Duodenal mucosa (tissue), 2 donors: Measurements from ENCODE around the gene EPB41L4A.

ENCODE experiments used
- H3K27ac ChIP-seq: one replicate; pipeline ENCODE4 v1.7.0; 2013; ENCODE audit warnings: low read depth, low read length
- H3K27me3 ChIP-seq, 2 donors: one replicate each; pipeline ENCODE4 v1.7.0; 2013; ENCODE audit warnings: low read length in 2 of 2, control low read depth in 1 of 2; ENCODE audit not compliant: insufficient read depth in 2 of 2, control insufficient read depth in 1 of 2
- H3K36me3 ChIP-seq, 2 donors: one replicate each; pipeline ENCODE4 v1.7.0; 2013; ENCODE audit warnings: low read length in 2 of 2, control low read depth in 1 of 2; ENCODE audit not compliant: insufficient read depth in 2 of 2, control insufficient read depth in 1 of 2
- H3K4me1 ChIP-seq, 2 donors: one replicate each; pipeline ENCODE4 v1.7.0; 2013; ENCODE audit warnings: low read length in 2 of 2, control low read depth in 1 of 2; ENCODE audit not compliant: insufficient read depth in 2 of 2, control insufficient read depth in 1 of 2
- H3K4me3 ChIP-seq, 2 donors: one replicate each; pipeline ENCODE4 v1.7.0; 2013; ENCODE audit warnings: low read length in 2 of 2, low read depth in 1 of 2
- H3K9ac ChIP-seq, 2 donors: one replicate each; pipeline ENCODE4 v1.7.0; 2013; ENCODE audit warnings: low read length in 2 of 2, low read depth in 1 of 2
- H3K9me3 ChIP-seq, 2 donors: one replicate each; pipeline ENCODE4 v1.7.0; 2013; ENCODE audit warnings: low read length in 2 of 2, control low read depth in 1 of 2; ENCODE audit not compliant: control insufficient read depth in 1 of 2

The EPB41L4A gene

DNA sequence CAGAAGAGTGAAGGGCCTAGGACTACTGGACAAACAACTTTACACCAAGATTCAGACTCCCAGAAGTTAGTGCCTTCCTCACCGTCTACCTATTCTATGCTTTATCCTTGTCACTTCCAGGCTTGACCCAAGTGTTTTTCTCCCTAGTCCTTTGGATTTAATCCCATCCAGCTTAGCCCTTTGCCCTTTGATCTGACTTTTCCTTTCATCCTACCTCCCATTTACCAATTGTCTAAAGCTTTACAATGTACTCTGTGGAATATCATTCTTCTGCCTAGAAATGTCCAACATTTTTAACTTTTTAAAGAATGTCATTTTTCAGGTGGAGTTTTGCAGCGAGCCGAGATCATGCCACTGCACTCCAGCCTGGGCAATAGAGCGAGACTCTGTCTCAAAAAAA, 292.1 kb downstream of the EPB41L4A start:
- no peaks in the 10 kb centered on the region for H3K27me3 ChIP-seq
- no peak overlapping the region for H3K27ac ChIP-seq
- H3K4me3 ChIP-seq = no peak overlapping the region
- H3K4me1 ChIP-seq = no peaks in the 10 kb centered on the region
- no peaks in the 10 kb centered on the region for H3K9me3 ChIP-seq
- H3K9ac ChIP-seq = no peak overlapping the region
- H3K36me3 ChIP-seq = no peaks in the 10 kb centered on the region

- Histone ChIP-seq H3K9ac (no peak overlapping the region), H3K9me3 (no peaks in the 10 kb centered on the region), H3K27me3 (no peaks in the 10 kb centered on the region), H3K27ac (no peak overlapping the region), H3K4me1 (no peaks in the 10 kb centered on the region), H3K4me3 (no peak overlapping the region), H3K36me3 (no peaks in the 10 kb centered on the region)
Observed at GRCh38 chr5:112125903-112126302, 293.2 kb downstream of the EPB41L4A start.

- Histone ChIP-seq H3K4me1 (no peaks in the 10 kb centered on the region), H3K27me3 (no peaks in the 10 kb centered on the region), H3K4me3 (no peak overlapping the region), H3K27ac (no peak overlapping the region), H3K9me3 (no peaks in the 10 kb centered on the region), H3K9ac (no peak overlapping the region), H3K36me3 (no peaks in the 10 kb centered on the region)
Observed at GRCh38 chr5:112124788-112125187, 294.3 kb downstream of the EPB41L4A start.

DNA sequence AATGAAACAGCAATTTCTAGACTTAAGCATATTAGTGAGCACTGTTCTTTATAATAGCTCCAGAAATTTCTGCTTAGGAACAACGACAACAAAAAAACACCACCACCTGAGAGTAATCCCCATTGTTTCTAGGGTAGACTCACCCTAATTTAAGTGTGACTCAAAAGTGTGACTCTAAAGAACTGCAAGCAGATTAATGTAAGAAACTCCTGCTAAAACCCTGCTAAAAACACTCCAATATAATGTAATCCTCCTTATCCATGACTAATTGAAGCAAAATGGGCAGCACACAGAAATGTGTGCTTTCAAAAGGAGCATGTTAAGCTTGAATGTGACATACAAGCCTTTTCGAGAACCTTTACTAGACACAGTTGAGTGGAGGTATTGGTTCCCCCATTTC, 296.0 kb downstream of the EPB41L4A start:
- H3K27ac ChIP-seq = no peak overlapping the region
- no peak overlapping the region for H3K9ac ChIP-seq
- H3K4me3 ChIP-seq = no peak overlapping the region
- no peaks in the 10 kb centered on the region for H3K36me3 ChIP-seq
- H3K4me1 ChIP-seq = no peaks in the 10 kb centered on the region
- no peaks in the 10 kb centered on the region for H3K27me3 ChIP-seq
- no peaks in the 10 kb centered on the region for H3K9me3 ChIP-seq

DNA sequence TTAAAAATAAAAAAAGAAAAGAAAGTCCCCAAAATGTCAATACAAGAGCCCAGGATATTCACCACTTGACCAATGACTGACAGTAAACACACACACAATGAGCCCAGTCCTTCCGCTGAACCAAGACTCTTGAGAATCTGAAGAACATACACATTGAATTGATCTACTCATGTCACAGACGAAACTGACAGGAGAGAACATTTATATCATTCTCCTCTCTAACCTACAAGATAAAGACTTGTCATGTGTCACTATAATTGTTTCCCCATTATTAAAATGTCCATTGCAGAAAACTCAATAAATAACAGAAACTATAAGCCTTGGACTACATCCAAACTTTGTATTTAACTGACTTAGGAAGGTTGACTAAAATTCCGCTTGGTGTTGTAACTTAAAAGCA, 296.7 kb downstream of the EPB41L4A start:
- no peaks in the 10 kb centered on the region for H3K4me1 ChIP-seq
- H3K9ac ChIP-seq = no peak overlapping the region
- H3K4me3 ChIP-seq = no peak overlapping the region
- no peaks in the 10 kb centered on the region for H3K9me3 ChIP-seq
- no peaks in the 10 kb centered on the region for H3K27me3 ChIP-seq
- no peak overlapping the region for H3K27ac ChIP-seq
- H3K36me3 ChIP-seq = no peaks in the 10 kb centered on the region

GRCh38 chr5:112121258-112121657, 297.8 kb downstream of the EPB41L4A start:
- no peaks in the 10 kb centered on the region for H3K27me3 ChIP-seq
- H3K9me3 ChIP-seq = no peaks in the 10 kb centered on the region
- no peak overlapping the region for H3K9ac ChIP-seq
- H3K4me1 ChIP-seq = no peaks in the 10 kb centered on the region
- H3K4me3 ChIP-seq = no peak overlapping the region
- no peak overlapping the region for H3K27ac ChIP-seq
- H3K36me3 ChIP-seq = no peaks in the 10 kb centered on the region

GRCh38 chr5:112119969-112120368, 299.1 kb downstream of the EPB41L4A start:
- H3K36me3 ChIP-seq = no peaks in the 10 kb centered on the region
- H3K27me3 ChIP-seq = no peaks in the 10 kb centered on the region
- H3K4me3 ChIP-seq = no peak overlapping the region
- H3K9ac ChIP-seq = no peak overlapping the region
- H3K4me1 ChIP-seq = no peaks in the 10 kb centered on the region
- no peaks in the 10 kb centered on the region for H3K9me3 ChIP-seq
- H3K27ac ChIP-seq = no peak overlapping the region

DNA sequence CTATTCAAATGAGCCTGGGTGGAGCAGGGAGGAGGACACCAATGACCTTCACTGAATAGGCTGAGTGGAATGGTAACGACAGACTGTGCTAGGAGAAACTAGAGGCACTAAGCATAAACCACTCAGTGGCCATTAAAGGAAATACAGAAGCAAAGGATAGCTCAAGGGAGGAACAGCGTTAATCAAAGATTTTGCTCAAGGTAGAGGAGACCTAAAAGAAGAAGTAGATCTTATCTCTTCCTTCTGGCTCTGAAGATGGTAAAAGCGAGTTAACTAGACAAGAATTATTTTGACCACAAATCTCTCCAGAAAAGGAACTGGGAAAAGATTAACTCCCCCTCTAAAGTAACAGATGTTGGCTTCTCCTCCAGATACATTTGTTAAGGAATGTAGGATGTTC, 299.6 kb downstream of the EPB41L4A start:
- Histone ChIP-seq H3K36me3 (no peaks in the 10 kb centered on the region), H3K4me3 (no peak overlapping the region), H3K27me3 (no peaks in the 10 kb centered on the region), H3K9me3 (no peaks in the 10 kb centered on the region), H3K4me1 (no peaks in the 10 kb centered on the region), H3K9ac (no peak overlapping the region), H3K27ac (no peak overlapping the region)

GRCh38 chr5:112117551-112117950, 301.5 kb downstream of the EPB41L4A start:
- no peaks in the 10 kb centered on the region for H3K4me1 ChIP-seq
- no peak overlapping the region for H3K4me3 ChIP-seq
- no peaks in the 10 kb centered on the region for H3K27me3 ChIP-seq
- no peaks in the 10 kb centered on the region for H3K36me3 ChIP-seq
- H3K9ac ChIP-seq = no peak overlapping the region
- no peaks in the 10 kb centered on the region for H3K9me3 ChIP-seq
- H3K27ac ChIP-seq = no peak overlapping the region

GRCh38 chr5:112116371-112116770, 302.7 kb downstream of the EPB41L4A start:
- H3K4me3 ChIP-seq = no peak overlapping the region
- no peak overlapping the region for H3K9ac ChIP-seq
- H3K36me3 ChIP-seq = no peaks in the 10 kb centered on the region
- no peaks in the 10 kb centered on the region for H3K9me3 ChIP-seq
- no peak overlapping the region for H3K27ac ChIP-seq
- H3K27me3 ChIP-seq = no peaks in the 10 kb centered on the region
- H3K4me1 ChIP-seq = no peaks in the 10 kb centered on the region

- no peak overlapping the region for H3K27ac ChIP-seq
- no peaks in the 10 kb centered on the region for H3K27me3 ChIP-seq
- no peaks in the 10 kb centered on the region for H3K9me3 ChIP-seq
- no peak overlapping the region for H3K4me3 ChIP-seq
- no peaks in the 10 kb centered on the region for H3K4me1 ChIP-seq
- H3K9ac ChIP-seq = no peak overlapping the region
- no peaks in the 10 kb centered on the region for H3K36me3 ChIP-seq
Observed at GRCh38 chr5:112113565-112113964, 305.5 kb downstream of the EPB41L4A start.
